K562 (cell line): ENCODE data around the gene ZDHHC14. TPM values are rescaled to one million over a fixed set of nuclear protein-coding genes. Genes with fewer than 3 reads are reported as not detected.

Source experiments
- FOXM1 ChIP-seq, 2 experiments: fragments of 450-650 bp in 1 of 2; sonication (generic) in 1 of 2; formaldehyde crosslinking in 1 of 2; IDR thresholded peaks; 2 replicates each; pipeline versions ENCODE4 v1.6.1 to v1.9.0; 2017 to 2022; ENCODE audit warnings: low read depth in 2 of 2, mild to moderate bottlenecking in 2 of 2, missing genetic modification reagents in 1 of 2, moderate library complexity in 1 of 2
- FOXP1 ChIP-seq: sonication (generic); formaldehyde crosslinking; IDR thresholded peaks from 2 replicates; pipeline ENCODE4 v1.8.0; 2022; ENCODE audit warnings: mild to moderate bottlenecking, missing genetic modification reagents
- GATA2 ChIP-seq: sonication (generic); formaldehyde crosslinking; IDR thresholded peaks from 2 replicates; pipeline ENCODE4 v1.4.0; 2020; ENCODE audit warnings: mild to moderate bottlenecking, missing genetic modification reagents
- GATAD2A ChIP-seq: fragments of 450-650 bp; IDR thresholded peaks from 2 replicates; pipeline ENCODE4 v1.6.1; 2017
- HOXB6 ChIP-seq: fragments of 250-450 bp; sonication (Bioruptor Pico); IDR thresholded peaks from 2 replicates; pipeline ENCODE4 v1.5.1; 2022; ENCODE audit warnings: mild to moderate bottlenecking, borderline replicate concordance
- JUND ChIP-seq, 2 experiments: IDR thresholded peaks; 2 replicates in 1 of 2; 3 replicates in 1 of 2; pipeline ENCODE4 v1.6.1; 2011; ENCODE audit warnings: borderline replicate concordance in 2 of 2, low read depth in 2 of 2, low read length in 2 of 2, improper control_type of control experiment in 1 of 2, missing biosample characterization in 1 of 2, missing genetic modification characterization in 1 of 2, missing genetic modification reagents in 1 of 2
- PML ChIP-seq: IDR thresholded peaks from 2 replicates; pipeline ENCODE4 v1.6.1; 2012; ENCODE audit warnings: low read length, inconsistent platforms
- POLR3A ChIP-seq: IDR thresholded peaks from 2 replicates; pipeline ENCODE4 v1.6.1; 2011; ENCODE audit warnings: borderline replicate concordance, mild to moderate bottlenecking, moderate library complexity; ENCODE audit not compliant: insufficient read length, insufficient read depth; ENCODE audit errors: extremely low read depth
- SMARCE1 ChIP-seq: fragments of 450-650 bp; IDR thresholded peaks from 2 replicates; pipeline ENCODE4 v1.7.1; 2016; ENCODE audit warnings: mild to moderate bottlenecking
- TAF1 ChIP-seq: IDR thresholded peaks from 2 replicates; pipeline ENCODE4 v1.6.1; 2011; ENCODE audit warnings: mild to moderate bottlenecking, low read length, moderate library complexity; ENCODE audit not compliant: insufficient read depth, control insufficient read depth, severe bottlenecking; ENCODE audit errors: extremely low read depth
- THRB ChIP-seq: fragments of 450-650 bp; formaldehyde crosslinking; conservative IDR thresholded peaks from 2 replicates; pipeline ENCODE4 v1.4.0; 2022; ENCODE audit warnings: mild to moderate bottlenecking, missing genetic modification characterization
- ZNF551 ChIP-seq: fragments of 250-450 bp; sonication (Bioruptor Pico); IDR thresholded peaks from 2 replicates; pipeline ENCODE4 v1.5.0; 2021; ENCODE audit warnings: mild to moderate bottlenecking, moderate library complexity
- polyA plus RNA-seq, 8 experiments: library from polyadenylated mRNA; depleted of rRNA in 4 of 8; stranded (reverse) in 5 of 8; unstranded in 3 of 8; fragments of >200 nt; fragmentation: Nextera tagmentation in 2 of 8; fragmentation: Illumina TruSeq in 1 of 8; extraction: Ambion mirVana in 2 of 8; extraction: Trizol in 1 of 8; gene quantifications; 2 replicates each; pipeline versions ENCODE4 v1.2.1 to v1.2.3, GENCODE V29; 2011 to 2014; ENCODE audit warnings: inconsistent platforms in 1 of 8, missing spikeins in 1 of 8
- total RNA-seq, 7 experiments: library from RNA; depleted of rRNA in 6 of 7; stranded (reverse); fragments of >200 nt in 6 of 7; fragmentation: Illumina TruSeq in 2 of 7; extraction: Trizol in 2 of 7; gene quantifications; 2 replicates each; pipeline versions ENCODE4 v1.2.1 to v1.2.3, GENCODE V29; 2011 to 2021; ENCODE audit warnings: low replicate concordance in 1 of 7
- TF ChIP-seq, protein P1 (sequence below), 2 experiments: fragments of 450-650 bp; formaldehyde crosslinking in 1 of 2; IDR thresholded peaks; 2 replicates each; pipeline versions ENCODE4 v1.4.0 to v1.6.1; 2014 to 2020; ENCODE audit warnings: mild to moderate bottlenecking in 2 of 2, borderline replicate concordance in 1 of 2, low read depth in 1 of 2

Gene ZDHHC14
- total and polyA plus RNA-seq, 9 of the 15 experiments (the other 6 are each of a cell fraction or from before 2014, with no cell fraction given): 0.92 to 23.1 (median 13.8) TPM

- TF ChIP-seq, protein P1, sequence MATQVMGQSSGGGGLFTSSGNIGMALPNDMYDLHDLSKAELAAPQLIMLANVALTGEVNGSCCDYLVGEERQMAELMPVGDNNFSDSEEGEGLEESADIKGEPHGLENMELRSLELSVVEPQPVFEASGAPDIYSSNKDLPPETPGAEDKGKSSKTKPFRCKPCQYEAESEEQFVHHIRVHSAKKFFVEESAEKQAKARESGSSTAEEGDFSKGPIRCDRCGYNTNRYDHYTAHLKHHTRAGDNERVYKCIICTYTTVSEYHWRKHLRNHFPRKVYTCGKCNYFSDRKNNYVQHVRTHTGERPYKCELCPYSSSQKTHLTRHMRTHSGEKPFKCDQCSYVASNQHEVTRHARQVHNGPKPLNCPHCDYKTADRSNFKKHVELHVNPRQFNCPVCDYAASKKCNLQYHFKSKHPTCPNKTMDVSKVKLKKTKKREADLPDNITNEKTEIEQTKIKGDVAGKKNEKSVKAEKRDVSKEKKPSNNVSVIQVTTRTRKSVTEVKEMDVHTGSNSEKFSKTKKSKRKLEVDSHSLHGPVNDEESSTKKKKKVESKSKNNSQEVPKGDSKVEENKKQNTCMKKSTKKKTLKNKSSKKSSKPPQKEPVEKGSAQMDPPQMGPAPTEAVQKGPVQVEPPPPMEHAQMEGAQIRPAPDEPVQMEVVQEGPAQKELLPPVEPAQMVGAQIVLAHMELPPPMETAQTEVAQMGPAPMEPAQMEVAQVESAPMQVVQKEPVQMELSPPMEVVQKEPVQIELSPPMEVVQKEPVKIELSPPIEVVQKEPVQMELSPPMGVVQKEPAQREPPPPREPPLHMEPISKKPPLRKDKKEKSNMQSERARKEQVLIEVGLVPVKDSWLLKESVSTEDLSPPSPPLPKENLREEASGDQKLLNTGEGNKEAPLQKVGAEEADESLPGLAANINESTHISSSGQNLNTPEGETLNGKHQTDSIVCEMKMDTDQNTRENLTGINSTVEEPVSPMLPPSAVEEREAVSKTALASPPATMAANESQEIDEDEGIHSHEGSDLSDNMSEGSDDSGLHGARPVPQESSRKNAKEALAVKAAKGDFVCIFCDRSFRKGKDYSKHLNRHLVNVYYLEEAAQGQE (IDR thresholded peaks at IDR 0.05; ENCODE audit: borderline replicate concordance): peak; percentile 34; the same call in 1 of the 2 replicates
- TF ChIP-seq, protein P1 (CRISPR knock-in tag; IDR thresholded peaks at IDR 0.05; ENCODE audit: low read depth): no peak
- TF ChIP-seq FOXP1 (CRISPR knock-in tag) (no peak), THRB (CRISPR knock-in tag) (no peak), PML (0 out of 2 replicates have a peak, but pooled peaks have one; percentile 35), POLR3A (no peak), TAF1 (no peak), GATA2 (CRISPR knock-in tag) (peak; percentile 57), SMARCE1 (peak; percentile 77), FOXM1 (IDR thresholded peaks at IDR 0.05; ENCODE audit: low read depth) (peak; percentile 36; the same call in 1 of the 2 replicates), FOXM1 (CRISPR knock-in tag; IDR thresholded peaks at IDR 0.05; ENCODE audit: low read depth) (no peak), GATAD2A (peak; percentile 63; the same call in 1 of the 2 replicates), ZNF551 (CRISPR knock-in tag) (no peak), JUND (IDR thresholded peaks at IDR 0.05; ENCODE audit: borderline replicate concordance, low read depth, low read length) (peak; percentile 58; the same call in 1 of the 2 replicates), JUND (tag; IDR thresholded peaks at IDR 0.05; ENCODE audit: borderline replicate concordance, low read depth, low read length) (peak; percentile 66; the same call in 1 of the 3 replicates), HOXB6 (no peak)
These were observed 80.3 kb downstream of the ZDHHC14 start (continued) for GRCh38 chr6:157461000-157461915.
